NCI-H446 treated with DMSO at 0.1 percent for 48 hours (cell line): Measurements from ENCODE around the gene SBF1.
A peak's percentile ranks its signal among the peaks of the same experiment; 100 is the strongest.
"Not testable (repeated sequence)": the region's sequence is repeated elsewhere in the genome, so short reads cannot be mapped to it uniquely, and the experiment has no call there.

Experiments used
- DNase-seq: peaks from one replicate; lab custom pipeline; 2025; lab: John Stamatoyannopoulos, UW

The SBF1 gene, protein sequence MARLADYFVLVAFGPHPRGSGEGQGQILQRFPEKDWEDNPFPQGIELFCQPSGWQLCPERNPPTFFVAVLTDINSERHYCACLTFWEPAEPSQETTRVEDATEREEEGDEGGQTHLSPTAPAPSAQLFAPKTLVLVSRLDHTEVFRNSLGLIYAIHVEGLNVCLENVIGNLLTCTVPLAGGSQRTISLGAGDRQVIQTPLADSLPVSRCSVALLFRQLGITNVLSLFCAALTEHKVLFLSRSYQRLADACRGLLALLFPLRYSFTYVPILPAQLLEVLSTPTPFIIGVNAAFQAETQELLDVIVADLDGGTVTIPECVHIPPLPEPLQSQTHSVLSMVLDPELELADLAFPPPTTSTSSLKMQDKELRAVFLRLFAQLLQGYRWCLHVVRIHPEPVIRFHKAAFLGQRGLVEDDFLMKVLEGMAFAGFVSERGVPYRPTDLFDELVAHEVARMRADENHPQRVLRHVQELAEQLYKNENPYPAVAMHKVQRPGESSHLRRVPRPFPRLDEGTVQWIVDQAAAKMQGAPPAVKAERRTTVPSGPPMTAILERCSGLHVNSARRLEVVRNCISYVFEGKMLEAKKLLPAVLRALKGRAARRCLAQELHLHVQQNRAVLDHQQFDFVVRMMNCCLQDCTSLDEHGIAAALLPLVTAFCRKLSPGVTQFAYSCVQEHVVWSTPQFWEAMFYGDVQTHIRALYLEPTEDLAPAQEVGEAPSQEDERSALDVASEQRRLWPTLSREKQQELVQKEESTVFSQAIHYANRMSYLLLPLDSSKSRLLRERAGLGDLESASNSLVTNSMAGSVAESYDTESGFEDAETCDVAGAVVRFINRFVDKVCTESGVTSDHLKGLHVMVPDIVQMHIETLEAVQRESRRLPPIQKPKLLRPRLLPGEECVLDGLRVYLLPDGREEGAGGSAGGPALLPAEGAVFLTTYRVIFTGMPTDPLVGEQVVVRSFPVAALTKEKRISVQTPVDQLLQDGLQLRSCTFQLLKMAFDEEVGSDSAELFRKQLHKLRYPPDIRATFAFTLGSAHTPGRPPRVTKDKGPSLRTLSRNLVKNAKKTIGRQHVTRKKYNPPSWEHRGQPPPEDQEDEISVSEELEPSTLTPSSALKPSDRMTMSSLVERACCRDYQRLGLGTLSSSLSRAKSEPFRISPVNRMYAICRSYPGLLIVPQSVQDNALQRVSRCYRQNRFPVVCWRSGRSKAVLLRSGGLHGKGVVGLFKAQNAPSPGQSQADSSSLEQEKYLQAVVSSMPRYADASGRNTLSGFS (N-terminal part only)

DNA sequence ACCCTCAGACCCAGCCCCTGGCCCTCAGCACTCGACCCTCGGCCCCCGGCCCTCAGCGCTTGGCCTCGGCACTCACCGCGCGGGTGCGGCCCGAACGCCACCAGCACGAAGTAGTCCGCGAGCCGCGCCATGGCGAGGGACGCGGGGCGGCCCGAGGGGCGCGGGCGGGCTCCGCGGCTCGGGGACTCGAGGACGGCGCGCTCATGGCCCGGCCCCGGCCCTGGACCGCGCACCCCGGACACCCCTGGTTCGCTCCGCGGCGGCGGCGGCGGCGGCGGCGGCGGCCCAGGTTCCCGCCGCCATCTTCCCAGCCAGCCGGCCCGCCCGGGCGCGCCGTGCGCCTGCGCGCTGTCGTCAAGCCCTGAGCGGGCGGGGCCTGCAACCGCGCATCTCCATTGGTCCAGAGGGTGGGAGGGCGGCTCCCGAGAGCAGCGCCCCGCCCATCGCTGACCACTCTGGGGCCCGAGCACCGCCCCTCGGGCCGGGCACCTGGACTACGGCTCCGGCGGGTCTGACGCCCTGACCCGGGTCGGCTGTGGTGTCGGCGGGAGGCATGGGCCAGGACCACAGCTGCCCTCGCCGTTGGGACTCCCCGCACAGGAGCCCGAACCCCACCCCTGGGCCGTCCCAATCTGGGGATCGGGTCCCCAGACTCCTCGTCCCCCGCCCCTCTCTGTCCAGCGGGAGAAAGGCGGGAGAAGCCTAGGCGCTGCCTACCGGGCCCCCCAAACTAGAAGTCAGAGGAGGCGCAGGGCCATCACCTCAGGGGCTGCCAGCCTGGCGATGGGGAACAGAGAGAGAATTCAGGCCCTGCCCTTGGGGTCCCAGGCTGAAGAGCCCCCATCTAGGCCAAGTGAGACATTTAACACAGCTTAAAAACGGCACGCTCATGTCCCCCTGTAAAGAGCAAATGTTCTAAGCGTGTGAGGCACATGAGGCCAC is at the start of gene SBF1:
SBF1 (minus strand) TSS at position 326 of the 942 bp plus-strand sequence; CDS start at position 131, 195 bp downstream.
- DNase-seq, result peak; percentile 55

DNA sequence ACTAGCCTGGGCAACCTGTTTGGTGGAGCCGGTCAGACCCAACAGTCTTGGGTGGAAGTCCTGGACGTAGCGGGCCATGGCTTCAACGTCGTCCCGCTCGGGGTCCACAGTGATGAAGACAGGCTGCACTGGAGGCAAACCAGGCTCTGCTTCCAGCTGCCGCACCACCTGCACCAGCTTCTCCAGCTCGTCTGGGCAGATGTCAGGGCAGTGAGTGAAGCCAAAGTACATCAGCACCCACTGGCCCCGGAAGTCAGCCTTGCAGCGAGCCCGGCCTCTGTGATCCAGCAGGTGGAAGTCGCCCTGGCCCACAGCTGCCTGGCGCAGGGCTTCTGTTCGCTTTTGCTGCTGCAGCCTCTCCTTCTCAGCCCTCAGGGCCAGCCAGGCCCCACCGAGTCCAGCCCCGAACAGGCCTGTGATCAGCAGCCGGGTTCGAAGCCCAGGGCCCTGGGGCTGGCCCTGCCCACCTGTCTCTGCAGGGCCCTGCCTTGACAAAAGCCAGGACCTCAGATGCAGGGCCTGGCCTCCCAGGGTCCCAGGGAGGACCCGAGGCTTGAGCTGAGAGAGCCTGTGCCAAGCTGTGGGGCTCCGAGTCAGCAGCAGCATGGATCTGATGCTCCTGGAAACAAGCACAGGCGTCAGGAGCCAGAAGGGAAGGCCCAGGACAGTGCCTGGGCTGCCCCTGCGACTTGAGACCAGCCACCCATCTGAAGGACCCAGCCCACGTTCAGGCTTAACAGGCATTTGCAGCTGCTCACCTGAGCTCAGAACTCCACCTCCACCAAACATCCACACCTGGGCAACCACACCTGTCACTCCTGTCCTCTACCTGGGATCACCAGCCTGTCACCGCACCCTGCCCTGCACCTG is 49.2 kb upstream of the SBF1 start:
- no peak for DNase-seq

DNA sequence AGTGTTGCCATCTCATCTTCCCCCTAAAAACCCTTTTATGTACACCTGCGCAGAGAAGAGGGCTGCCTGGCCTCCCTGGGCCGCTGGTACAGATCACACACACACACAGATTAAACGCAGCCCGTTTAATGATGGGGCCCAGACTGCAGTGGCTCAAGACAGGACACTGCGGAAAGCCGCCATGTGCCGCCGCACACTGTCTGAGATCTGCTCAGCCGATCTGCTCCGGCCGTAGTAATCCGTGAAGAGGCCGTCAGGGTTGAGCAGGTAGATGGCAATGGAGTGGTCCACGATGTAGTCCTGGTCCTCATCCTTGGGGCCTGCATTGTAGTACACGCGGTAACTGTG is 48.6 kb upstream of the SBF1 start:
- no peak for DNase-seq

DNA sequence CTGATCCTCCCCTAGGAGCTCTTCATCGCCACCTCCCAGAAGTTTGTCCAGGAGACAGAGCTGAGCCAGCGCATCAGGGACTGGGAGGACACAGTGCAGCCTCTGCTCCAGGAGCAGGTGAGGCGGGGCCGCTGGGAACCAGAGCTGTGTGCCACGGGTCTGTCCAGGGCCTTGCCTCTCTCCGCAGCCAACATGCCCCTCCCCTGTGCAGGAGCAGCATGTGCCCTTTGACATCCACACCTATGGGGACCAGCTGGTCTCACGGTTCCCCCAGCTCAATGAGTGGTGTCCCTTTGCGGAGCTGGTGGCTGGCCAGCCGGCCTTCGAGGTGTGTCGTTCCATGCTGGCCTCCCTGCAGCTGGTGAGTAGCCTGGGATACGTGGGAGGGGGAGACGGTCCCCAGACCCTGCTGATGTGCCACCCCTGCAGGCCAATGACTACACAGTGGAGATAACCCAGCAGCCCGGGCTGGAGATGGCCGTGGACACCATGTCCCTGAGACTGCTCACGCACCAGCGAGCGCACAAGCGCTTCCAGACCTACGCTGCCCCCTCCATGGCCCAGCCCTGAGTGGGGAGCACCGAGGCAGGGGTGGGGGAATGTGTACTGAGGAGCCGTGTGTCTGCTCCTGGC is 48.1 kb upstream of the SBF1 start:
- DNase-seq, result no peak

DNA sequence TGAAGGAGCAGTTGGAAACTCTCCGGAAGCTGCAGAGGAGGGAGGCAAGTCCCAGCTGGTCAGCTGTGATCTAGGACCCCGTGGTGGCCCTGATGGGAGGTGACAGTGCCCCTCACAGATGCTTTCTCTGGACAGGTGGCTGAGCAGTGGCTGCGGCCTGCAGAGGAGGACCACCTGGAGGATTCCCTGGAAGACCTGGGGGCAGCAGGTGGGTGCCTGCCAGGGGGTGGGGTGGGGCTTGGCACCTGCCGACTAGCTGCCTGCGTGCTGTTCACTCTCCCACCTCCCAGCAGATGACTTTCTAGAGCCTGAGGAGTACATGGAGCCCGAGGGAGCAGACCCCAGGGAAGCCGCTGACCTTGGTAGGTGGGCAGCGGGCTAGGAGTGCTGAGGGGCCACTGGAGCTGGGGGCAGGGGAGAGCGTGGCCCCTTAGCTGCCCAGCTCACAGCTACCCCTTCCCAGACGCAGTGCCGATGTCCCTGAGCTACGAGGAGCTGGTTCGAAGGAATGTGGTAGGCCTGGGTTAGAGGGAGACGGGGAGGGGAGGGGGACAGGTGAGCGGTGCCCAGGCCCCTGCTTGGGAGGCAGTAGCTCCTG is 47.5 kb upstream of the SBF1 start:
- DNase-seq, result no peak

DNA sequence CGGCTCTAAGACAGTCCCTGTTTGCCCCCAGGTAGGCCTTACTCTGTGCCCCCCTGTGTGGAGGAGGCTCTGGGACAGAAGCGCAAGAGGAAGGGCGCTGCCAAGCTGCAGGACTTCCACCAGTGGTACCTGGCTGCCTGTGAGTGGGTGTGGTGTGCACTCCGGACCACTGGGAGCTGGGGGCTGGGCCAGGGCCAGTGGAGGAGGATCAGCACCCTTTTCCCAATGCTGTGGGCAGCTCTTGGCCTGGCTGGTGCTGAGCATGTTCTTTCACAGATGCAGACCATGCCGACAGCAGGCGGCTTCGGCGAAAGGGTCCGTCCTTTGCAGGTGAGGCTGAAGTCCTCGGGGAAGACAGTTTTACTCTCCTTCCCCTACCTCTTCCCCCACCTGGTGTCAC is 46.9 kb upstream of the SBF1 start:
- DNase-seq, result no peak

DNA sequence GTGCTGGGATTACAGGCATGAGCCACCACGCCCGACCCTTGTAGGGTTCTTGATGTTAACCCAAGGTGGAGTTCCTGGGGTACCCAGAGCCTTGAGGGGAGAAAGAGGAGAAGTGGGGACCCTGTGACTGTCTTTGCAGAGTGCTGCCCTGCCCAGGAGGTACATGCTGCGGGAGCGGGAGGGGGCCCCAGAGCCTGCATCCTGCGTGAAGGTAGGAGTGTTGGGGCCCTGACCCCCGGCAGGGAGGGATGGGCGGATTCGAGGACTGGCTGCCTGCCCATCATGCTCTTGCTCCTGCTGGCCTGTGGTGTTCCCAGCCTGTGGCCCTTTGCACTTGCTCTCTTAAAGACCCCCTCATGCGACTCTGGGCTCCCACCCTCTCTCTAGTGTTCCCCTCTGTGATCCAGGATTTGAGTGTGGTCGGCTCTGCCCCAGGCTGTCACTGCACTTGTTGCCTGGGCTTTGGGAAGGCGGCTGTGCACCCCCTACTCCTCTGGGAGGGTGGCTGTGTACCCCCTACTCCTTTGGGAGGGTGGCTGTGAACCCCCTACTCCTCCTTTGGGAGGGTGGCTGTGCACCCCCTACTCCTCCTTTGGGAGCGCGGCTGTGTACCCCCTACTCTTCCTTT is 46.1 kb upstream of the SBF1 start:
- no peak for DNase-seq

DNA sequence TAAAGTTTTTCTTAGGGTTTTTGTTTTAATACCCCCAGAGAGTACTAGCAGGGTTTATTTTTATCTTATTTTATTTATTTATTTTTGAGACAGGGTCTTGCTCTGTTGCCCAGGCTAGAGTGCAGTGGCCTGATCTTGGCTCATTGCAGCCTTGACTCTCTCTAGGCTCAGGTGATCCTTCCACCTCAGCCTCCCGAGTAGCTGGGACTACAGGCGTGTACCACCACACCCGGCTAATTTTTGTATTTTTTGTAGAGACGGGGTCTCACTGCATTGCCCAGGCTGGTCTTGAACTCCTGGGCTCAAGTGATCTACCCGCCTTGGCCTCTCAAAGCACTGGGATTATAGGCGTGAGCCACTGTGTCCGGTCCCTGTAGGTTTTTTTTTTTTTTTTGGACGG is 45.3 kb upstream of the SBF1 start:
- not testable (repeated sequence) for DNase-seq

DNA sequence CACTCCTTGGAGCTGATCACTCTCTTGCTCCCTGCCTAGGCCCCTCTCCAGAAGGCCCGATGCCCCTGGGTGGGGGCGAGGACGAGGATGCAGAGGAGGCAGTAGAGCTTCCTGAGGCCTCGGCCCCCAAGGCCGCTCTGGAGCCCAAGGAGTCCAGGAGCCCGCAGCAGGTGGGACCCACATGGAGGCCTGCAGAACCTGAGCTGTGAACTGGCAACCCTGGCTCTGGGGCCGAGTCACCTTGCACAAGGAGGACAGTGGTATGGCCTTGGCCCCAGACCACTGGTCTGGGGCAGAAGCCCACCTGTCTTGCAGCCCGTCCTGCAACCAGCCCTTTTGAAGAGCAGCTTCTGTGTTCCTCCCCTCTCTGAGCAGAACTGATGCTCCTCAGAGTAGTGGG is 44.3 kb upstream of the SBF1 start:
- DNase-seq, result no peak

DNA sequence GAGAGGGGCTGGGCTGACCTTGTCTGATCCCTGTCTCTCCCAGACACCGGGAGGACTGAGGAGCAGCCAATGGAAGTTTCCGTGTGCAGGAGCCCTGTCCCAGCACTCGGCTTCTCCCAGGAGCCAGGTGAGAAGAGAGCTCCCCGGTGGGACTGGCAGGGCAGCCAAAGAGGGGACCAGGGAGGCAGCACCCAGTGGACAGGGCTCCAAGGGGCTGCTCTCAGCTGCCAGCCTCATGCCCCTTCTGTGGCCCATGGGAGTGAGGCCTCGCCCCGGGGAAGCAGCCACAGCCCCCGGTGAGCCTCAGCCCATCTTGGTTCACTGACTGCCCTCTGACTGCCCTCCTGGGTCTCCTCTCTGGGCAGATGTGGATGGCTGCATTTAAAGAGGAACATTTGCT is 43.8 kb upstream of the SBF1 start:
- DNase-seq, result no peak

DNA sequence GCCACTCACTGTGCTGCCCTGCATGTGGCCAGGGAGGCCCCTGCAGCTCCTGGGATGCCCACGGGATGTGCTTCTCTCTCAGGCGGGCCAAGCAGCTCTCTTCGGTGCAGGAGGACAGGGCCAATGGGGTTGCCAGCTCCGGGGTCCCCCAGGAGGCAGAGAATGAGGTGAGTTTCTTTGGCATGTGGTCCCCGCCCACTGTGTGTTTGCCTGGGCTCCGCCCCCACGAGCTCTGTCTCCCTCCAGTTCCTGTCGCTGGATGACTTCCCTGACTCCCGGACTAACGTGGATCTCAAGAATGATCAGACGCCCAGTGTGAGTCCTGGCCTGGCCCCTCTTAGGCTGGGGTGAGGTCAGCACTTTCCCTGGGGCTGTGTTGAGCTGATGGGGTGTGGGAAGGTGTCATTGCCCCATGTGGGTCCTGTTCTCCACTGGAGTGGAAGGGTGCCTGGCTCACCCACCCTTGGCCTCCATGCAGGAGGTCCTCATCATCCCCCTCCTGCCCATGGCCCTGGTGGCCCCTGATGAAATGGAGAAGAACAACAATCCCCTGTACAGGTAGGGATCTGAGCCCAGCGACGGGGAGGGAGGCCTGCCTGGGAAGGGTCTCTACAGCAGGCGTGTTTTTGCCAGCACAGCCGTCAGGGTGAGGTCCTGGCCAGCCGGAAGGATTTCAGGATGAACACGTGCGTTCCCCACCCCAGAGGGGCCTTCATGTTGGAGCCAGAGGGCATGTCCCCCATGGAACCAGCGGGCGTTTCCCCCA is 42.8 kb upstream of the SBF1 start:
- no peak for DNase-seq

DNA sequence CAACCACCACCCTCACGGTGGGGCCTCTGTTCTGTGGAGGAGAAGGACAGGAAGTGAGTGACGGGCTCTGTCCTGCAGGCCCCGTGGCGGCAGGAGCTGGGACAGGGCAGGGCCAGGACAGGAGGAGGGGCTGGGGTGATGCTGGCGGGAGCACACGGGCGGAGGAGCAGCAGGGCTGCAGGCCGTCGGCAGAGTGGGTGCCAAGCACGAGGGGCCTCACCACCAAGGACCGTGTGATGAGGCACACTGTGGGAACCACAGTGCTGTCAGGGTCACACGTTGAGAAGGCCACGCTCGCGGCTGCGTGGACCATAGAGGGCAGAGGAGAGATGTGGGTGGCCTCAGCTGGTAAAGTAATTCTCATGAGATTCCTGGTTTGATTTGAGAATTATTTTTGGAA is 42.1 kb upstream of the SBF1 start:
- DNase-seq, result no peak

DNA sequence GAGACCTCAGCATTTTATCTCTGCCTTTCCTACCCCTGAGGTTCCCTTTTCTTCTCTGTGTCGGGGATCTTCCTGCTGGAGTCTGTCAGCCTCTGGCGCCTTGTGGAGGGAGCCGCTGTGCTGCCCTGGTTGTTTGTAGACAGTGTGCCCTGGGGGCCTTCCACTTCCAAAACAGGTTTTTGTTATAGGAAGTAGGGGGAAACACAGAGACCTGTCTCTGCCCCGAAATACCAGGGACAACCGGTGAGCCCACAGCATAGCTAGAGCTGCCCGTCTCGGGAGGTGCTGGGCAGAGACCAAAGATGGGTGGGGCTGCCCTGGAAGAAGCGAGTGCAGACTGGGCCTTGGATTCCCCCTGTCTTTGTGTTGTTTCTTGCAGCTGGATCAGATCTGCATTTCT is 41.2 kb upstream of the SBF1 start:
- no peak for DNase-seq

DNA sequence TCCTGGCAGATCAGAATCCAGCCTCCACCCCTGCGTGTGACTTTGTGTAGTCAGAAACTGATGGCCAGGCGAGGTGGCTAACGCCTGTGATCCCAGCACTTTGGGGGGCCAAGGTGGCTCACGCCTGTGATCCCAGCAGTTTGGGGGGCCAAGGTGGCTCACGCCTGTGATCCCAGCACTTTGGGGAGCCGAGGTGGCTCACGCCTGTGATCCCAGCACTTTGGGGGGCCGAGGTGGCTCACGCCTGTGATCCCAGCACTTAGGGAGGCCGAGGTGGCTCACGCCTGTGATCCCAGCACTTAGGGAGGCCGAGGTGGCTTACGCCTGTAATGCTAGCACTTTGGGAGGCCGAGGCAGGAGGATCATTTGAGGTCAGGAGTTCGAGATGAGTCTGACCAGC is 38.3 kb upstream of the SBF1 start:
- no peak for DNase-seq

DNA sequence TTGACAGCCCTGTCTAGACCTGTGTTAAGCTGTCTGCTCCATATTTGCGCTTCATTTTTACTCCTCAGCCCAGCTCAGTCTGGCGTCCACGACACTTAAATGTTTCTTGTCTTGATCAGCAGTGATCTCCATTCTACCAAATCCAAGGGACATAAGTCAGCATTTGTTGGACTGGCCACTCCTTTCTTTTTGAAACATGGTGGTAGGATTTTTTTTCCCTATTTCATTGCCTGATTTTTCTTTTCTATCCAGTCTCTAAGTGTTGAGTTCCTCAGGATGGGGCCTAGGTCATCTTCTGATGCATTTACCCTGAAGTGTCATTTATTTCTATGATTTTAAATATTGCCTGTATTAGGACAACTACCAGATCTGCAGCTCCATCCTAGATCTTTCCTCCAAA is 34.1 kb upstream of the SBF1 start:
- no peak for DNase-seq

DNA sequence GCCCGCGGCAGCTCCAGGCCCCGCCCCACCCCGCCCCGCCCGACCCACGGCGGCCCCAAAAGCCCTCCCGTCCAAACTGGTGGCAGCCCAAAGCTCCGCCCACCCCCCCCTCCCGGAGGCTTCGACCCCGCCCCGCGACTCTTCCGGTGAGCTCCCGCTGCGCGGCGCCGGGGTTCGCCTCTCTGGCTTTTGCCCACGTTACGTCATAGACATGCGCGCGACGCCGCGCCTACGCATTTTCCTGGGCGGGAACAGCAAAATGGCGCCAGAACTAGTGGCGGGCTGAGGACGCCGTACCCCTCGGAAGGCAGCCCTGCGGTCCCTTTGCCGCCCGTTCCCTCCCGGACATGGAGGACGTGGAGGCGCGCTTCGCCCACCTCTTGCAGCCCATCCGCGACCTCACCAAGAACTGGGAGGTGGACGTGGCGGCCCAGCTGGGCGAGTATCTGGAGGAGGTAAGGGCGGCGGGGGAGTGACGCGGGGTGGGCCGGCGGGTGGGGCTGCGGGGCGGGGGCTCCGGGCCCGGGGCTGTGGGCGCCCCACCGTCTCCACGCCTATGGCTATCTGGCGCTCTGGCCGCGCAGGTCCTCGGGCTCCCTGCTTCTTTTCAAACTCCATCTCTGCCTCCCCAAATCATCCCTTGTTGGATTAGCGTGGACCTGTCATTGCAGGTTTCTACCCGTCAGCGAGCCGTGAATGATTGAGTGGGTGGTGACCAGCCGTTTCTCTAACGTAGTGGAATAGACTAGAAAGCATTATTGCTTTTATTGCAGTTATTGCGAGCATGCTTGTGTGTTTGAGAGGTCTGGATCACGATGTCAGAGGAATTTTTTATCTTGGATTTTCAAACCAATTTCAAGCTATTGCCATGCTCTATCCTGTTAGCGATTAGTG is 33.4 kb upstream of the SBF1 start, which contains the start of gene NCAPH2:
NCAPH2 (plus strand) TSS at position 234 of the 894 bp plus-strand sequence; CDS start at position 348, 114 bp downstream.
- peak; percentile 90 for DNase-seq

DNA sequence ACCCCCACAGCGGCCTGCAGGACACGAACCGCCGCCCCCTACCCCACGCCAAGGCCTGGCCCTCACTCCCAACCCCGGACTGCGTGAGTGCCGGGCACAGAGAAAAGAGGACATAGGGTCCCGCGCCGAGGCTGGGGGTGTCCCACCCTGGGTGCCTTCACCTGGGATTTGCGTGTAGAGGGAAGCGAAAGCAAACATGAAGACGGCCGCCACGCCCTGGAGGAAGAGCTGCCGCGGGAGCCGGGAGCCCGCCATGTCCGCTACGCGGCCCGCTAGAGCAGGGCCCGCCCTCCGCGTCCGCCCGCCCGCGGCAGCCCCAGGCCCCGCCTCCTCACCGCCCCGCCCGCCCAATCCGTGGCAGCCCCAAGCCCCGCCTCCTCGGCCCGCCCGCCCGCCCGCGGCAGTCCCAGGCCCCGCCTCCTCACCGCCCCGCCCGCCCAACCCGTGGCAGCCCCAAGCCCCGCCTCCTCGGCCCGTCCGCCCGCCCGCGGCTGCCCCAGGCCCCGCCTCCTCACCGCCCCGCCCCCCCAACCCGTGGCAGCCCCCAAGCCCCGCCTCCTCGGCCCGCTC is 32.7 kb upstream of the SBF1 start, which contains the start of gene LMF2:
LMF2 (minus strand) TSS at position 282 of the 570 bp plus-strand sequence; CDS start at position 255, 27 bp downstream.
- no peak for DNase-seq
